ENCODE results near the gene SPTBN4. TPM values are rescaled to one million over a fixed set of nuclear protein-coding genes. Genes with fewer than 3 reads are reported as not detected.

The SPTBN4 gene
- total and polyA plus RNA-seq, 2 of the 4 experiments (the other 2 are of a cell fraction): 0.72 to 0.91 TPM

DNA sequence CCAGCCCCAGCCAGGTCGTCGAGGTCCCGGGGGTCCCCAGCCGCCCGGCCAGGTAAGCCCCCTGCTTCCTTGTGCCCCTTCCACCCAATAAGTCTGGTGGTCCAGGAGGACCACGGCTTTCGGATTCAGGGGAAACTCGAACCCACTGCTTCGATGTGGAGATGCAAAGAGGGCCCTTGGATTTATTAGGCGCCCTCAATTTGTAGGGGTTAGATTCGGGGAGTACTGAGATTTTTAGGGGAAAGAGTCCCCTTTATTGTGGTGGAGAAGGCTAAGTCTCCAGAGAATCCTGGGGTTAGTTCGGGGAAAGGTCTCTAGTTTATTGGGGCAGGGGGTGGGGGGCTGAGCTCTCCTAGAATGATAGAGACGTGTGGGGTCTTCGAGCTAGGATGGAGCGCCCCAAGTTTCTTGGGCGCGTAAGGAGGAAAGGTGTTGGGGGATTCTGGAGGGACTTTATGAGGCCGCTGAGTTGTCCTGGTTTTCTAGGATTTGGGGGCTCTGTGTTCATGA lies 130.6 kb downstream of the SPTBN4 start:
- H3K4me1 ChIP-seq (ENCODE audit: control insufficient read depth, insufficient read depth, low read length): peaks cover 8% of the 10 kb centered on the region
- 0 out of 2 replicates have a peak overlapping the region, but pooled peaks have one; percentile 13 for H2AK5ac ChIP-seq (ENCODE audit: low read depth, low read length)
- intact Hi-C loops (cut with micrococcal nuclease): loop anchor here (5.0 to 10.0 kb wide), 3 partner anchors 155 to 463 kb away; partner anchors contain the start of genes C19orf47, PLD3 and SERTAD3
- no peak overlapping the region for H2BK15ac ChIP-seq (ENCODE audit: low read depth, low read length)
- H4K91ac ChIP-seq (ENCODE audit: insufficient read depth, low read depth, low read length): no peak overlapping the region
- H3K4ac ChIP-seq (ENCODE audit: low read depth, low read length): peak overlapping the region; percentile 75
- BruUV-seq (replicated peaks): no TSS peak
- POLR2A ChIA-PET (ENCODE audit: unreplicated experiment): no interaction called here
- no peak overlapping the region for H2BK5ac ChIP-seq (ENCODE audit: low read depth, low read length, poor library complexity, severe bottlenecking)
- H2BK120ac ChIP-seq (ENCODE audit: low read depth, low read length): no peak overlapping the region
- no peaks in the 10 kb centered on the region for H3K27me3 ChIP-seq (ENCODE audit: control insufficient read depth, insufficient read depth, low read length)
- peak overlapping the region; percentile 88 for H2AFZ ChIP-seq (replicated peaks; ENCODE audit: low read length, poor library complexity)
- H3K14ac ChIP-seq (replicated peaks; ENCODE audit: low read depth, low read length): no peak overlapping the region
- dilution Hi-C loops (cut with HindIII; ENCODE audit: low sequenced_read_pairs, unreplicated experiment): no loop called here
- H3K36me3 ChIP-seq (ENCODE audit: control insufficient read depth, insufficient read depth, low read length): no peaks in the 10 kb centered on the region
- H3K79me1 ChIP-seq (ENCODE audit: low read depth in 1 of 2, low read length in 2 of 2): peaks cover 0 to 8% of the 10 kb centered on the region in 2 experiments; a peak in 3 of 4 replicates
- peak overlapping the region; percentile 30 to 35; a peak in 2 of 4 replicates for H4K8ac ChIP-seq (ENCODE audit: low read depth in 2 of 2, low read length in 2 of 2)
- H3K9ac ChIP-seq (ENCODE audit: low read depth, low read length): peak overlapping the region; percentile 61
- peak overlapping the region; percentile 50 for H3K4me3 ChIP-seq (ENCODE audit: insufficient read depth, low read depth, low read length)
- peak overlapping the region; percentile 66 for H2AK9ac ChIP-seq (replicated peaks; ENCODE audit: low read depth, low read length, poor library complexity)
- TF ChIP-seq CEBPB (IDR thresholded peaks at IDR 0.05; ENCODE audit: low read depth, low read length) (no peak), RAD21 (IDR thresholded peaks at IDR 0.05; ENCODE audit: low read length) (no peak), RCOR1 (IDR thresholded peaks at IDR 0.05; ENCODE audit: insufficient replicate concordance, low read length) (no peak), POLR2A (IDR thresholded peaks at IDR 0.05; ENCODE audit: low read depth, low read length) (no peak), SMC3 (IDR thresholded peaks at IDR 0.05; ENCODE audit: low read depth, low read length) (no peak), MXI1 (IDR thresholded peaks at IDR 0.05; ENCODE audit: borderline replicate concordance, low read depth, low read length) (no peak), BHLHE40 (IDR thresholded peaks at IDR 0.05; ENCODE audit: low read depth, low read length) (no peak), MAFK (IDR thresholded peaks at IDR 0.05; ENCODE audit: low read depth, low read length) (no peak), FOS (IDR thresholded peaks at IDR 0.05; ENCODE audit: low read depth, low read length) (no peak), MAZ (IDR thresholded peaks at IDR 0.05; ENCODE audit: borderline replicate concordance, low read depth, low read length) (no peak)
- TF ChIP-seq, protein P1, sequence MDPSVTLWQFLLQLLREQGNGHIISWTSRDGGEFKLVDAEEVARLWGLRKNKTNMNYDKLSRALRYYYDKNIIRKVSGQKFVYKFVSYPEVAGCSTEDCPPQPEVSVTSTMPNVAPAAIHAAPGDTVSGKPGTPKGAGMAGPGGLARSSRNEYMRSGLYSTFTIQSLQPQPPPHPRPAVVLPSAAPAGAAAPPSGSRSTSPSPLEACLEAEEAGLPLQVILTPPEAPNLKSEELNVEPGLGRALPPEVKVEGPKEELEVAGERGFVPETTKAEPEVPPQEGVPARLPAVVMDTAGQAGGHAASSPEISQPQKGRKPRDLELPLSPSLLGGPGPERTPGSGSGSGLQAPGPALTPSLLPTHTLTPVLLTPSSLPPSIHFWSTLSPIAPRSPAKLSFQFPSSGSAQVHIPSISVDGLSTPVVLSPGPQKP (IDR thresholded peaks at IDR 0.05; ENCODE audit: borderline replicate concordance, low read depth, low read length): no peak
- TF ChIP-seq, protein P2, sequence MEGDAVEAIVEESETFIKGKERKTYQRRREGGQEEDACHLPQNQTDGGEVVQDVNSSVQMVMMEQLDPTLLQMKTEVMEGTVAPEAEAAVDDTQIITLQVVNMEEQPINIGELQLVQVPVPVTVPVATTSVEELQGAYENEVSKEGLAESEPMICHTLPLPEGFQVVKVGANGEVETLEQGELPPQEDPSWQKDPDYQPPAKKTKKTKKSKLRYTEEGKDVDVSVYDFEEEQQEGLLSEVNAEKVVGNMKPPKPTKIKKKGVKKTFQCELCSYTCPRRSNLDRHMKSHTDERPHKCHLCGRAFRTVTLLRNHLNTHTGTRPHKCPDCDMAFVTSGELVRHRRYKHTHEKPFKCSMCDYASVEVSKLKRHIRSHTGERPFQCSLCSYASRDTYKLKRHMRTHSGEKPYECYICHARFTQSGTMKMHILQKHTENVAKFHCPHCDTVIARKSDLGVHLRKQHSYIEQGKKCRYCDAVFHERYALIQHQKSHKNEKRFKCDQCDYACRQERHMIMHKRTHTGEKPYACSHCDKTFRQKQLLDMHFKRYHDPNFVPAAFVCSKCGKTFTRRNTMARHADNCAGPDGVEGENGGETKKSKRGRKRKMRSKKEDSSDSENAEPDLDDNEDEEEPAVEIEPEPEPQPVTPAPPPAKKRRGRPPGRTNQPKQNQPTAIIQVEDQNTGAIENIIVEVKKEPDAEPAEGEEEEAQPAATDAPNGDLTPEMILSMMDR (conservative IDR thresholded peaks at IDR 0.05; ENCODE audit: low read depth, low read length): no peak
- H3K18ac ChIP-seq (ENCODE audit: low read depth, low read length): no peak overlapping the region; the same call in 1 of the 2 replicates
- H3K9me1 ChIP-seq (ENCODE audit: insufficient read depth, low read length): no peaks in the 10 kb centered on the region
- H3K27ac ChIP-seq (ENCODE audit: insufficient read depth, low read length): peak overlapping the region; percentile 26
- H4K5ac ChIP-seq (ENCODE audit: low read depth, low read length): no peak overlapping the region
- ATAC-seq (ENCODE audit: low read depth): no peak
- H3K56ac ChIP-seq (ENCODE audit: extremely low read depth, insufficient read depth, low read length): no peak overlapping the region
- 4% methylated on average over 5 of the region's 18 CpGs; no CpG with 5 or more reads in 1 of the 2 experiments for WGBS, 2 experiments (ENCODE audit: extremely low coverage in 2 of 2, insufficient read length in 1 of 2)
- peak overlapping the region; percentile 96 for H3K4me2 ChIP-seq (ENCODE audit: low read depth, low read length)
- no peak overlapping the region for H2BK20ac ChIP-seq (ENCODE audit: low read depth, low read length)
- peaks cover 9% of the 10 kb centered on the region; the same call in 1 of the 2 replicates for H4K20me1 ChIP-seq (ENCODE audit: insufficient read depth, low read length)
- CTCF ChIA-PET: no interaction called here
- no peaks in the 10 kb centered on the region for H3K9me3 ChIP-seq (ENCODE audit: control insufficient read depth, insufficient read depth, low read length)
- no peak for DNase-seq
- in situ Hi-C loops (cut with MboI; ENCODE audit: low sequenced_read_pairs): loop anchor here (5.0 kb wide), 1 partner anchor 60 kb away; no protein-coding TSS in a partner anchor
- H3K23ac ChIP-seq (ENCODE audit: low read depth, low read length): peak overlapping the region; percentile 48; the same call in 1 of the 2 replicates
